ENCODE measurements around the gene CPA4.

The CPA4 gene

DNA sequence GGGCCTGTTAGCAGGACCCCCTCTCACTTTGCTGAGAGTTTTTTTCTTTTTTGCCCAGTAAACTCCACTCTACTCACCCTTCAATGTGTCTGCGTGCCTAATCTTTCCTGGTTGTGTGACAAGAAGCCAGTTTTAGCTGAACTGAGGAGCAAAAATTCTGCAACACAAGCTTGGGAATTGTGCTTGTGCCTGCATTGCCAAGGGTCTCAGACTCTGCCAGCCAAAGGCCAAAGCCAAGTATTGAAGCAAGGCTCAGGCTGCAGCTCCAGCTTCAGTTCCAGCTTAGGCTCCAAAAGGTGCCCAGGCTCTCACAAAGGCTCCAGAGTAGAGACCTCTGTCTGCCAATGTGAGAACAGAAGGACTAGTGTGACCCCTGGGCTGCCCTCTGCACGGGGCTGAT, 30.5 kb upstream of the CPA4 start:
- H3K36me3 Mint-ChIP-seq (ENCODE audit: low read depth): peaks cover 3% of the 10 kb centered on the region

GRCh38 chr7:130263130-130263529, 29.8 kb upstream of the CPA4 start:
- Mint-ChIP-seq H3K27me3 (ENCODE audit: low read depth) (no peaks in the 10 kb centered on the region), H3K9me3 (peaks cover 18% of the 10 kb centered on the region), H3K4me3 (no peak overlapping the region), H3K4me1 (peaks cover 44% of the 10 kb centered on the region), H3K27ac (peak overlapping the region; percentile 71 to 94 (median 78)), H3K36me3 (ENCODE audit: low read depth) (peaks cover under 1% of the 10 kb centered on the region)
- TF ChIP-seq, protein P1, sequence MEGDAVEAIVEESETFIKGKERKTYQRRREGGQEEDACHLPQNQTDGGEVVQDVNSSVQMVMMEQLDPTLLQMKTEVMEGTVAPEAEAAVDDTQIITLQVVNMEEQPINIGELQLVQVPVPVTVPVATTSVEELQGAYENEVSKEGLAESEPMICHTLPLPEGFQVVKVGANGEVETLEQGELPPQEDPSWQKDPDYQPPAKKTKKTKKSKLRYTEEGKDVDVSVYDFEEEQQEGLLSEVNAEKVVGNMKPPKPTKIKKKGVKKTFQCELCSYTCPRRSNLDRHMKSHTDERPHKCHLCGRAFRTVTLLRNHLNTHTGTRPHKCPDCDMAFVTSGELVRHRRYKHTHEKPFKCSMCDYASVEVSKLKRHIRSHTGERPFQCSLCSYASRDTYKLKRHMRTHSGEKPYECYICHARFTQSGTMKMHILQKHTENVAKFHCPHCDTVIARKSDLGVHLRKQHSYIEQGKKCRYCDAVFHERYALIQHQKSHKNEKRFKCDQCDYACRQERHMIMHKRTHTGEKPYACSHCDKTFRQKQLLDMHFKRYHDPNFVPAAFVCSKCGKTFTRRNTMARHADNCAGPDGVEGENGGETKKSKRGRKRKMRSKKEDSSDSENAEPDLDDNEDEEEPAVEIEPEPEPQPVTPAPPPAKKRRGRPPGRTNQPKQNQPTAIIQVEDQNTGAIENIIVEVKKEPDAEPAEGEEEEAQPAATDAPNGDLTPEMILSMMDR (IDR thresholded peaks at IDR 0.05; ENCODE audit: unreplicated experiment in 3 of 3): no peak

More for the DNA sequence above, 30.5 kb upstream of the CPA4 start:
- Mint-ChIP-seq H3K9me3 (peaks cover 22% of the 10 kb centered on the region), H3K27me3 (ENCODE audit: low read depth) (no peaks in the 10 kb centered on the region), H3K27ac (peak overlapping the region in 2 of 3 experiments; percentile 78 to 94), H3K4me1 (peaks cover 39% of the 10 kb centered on the region), H3K4me3 (no peak overlapping the region)
- TF ChIP-seq, protein P1 (IDR thresholded peaks at IDR 0.05; ENCODE audit: unreplicated experiment in 3 of 3): no peak

- Mint-ChIP-seq H3K27ac (peak within 1 kb of the TSS; percentile 35 to 78 (median 70)), H3K4me1 (peaks cover 51% of the 10 kb centered on the region), H3K36me3 (ENCODE audit: low read depth) (no peaks in the 10 kb centered on the region), H3K27me3 (ENCODE audit: low read depth) (no peaks in the 10 kb centered on the region), H3K9me3 (peaks cover 7% of the 10 kb centered on the region), H3K4me3 (no peak within 1 kb of the TSS)
- TF ChIP-seq, protein P1 (IDR thresholded peaks at IDR 0.05; ENCODE audit: unreplicated experiment in 3 of 3): no peak
Observed at GRCh38 chr7:130266258-130266960, 26.6 kb upstream of the CPA4 start, which contains the start of gene CPA2. CPA2 (plus strand) TSS chr7:130266863; CDS start chr7:130266882, 19 bp downstream.

DNA sequence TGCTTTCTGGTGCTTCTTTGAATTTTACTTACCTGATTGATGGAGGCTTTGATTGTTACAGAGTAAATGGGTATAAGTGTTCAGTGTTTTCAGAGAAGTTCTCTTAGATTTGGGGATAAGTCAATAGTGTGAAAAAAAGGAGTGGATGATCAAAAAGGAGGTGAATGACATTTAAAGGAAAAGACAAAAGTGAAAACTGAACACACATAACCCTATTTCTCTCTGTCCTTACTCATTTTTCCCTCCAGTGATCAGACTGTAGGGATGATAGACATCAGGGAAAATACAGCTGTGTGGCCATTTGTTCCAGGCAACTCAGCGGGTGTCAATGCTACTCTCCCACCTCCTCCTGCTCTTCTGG, 26.0 kb upstream of the CPA4 start:
- H3K4me3 Mint-ChIP-seq: no peak overlapping the region
- TF ChIP-seq, protein P1 (IDR thresholded peaks at IDR 0.05; ENCODE audit: unreplicated experiment in 3 of 3): no peak
- H3K36me3 Mint-ChIP-seq (ENCODE audit: low read depth): no peaks in the 10 kb centered on the region
- H3K27ac Mint-ChIP-seq: peak overlapping the region in 1 of 3 experiments; percentile 78
- no peaks in the 10 kb centered on the region for H3K27me3 Mint-ChIP-seq (ENCODE audit: low read depth)
- H3K9me3 Mint-ChIP-seq: peaks cover 7% of the 10 kb centered on the region
- peaks cover 56% of the 10 kb centered on the region for H3K4me1 Mint-ChIP-seq

DNA sequence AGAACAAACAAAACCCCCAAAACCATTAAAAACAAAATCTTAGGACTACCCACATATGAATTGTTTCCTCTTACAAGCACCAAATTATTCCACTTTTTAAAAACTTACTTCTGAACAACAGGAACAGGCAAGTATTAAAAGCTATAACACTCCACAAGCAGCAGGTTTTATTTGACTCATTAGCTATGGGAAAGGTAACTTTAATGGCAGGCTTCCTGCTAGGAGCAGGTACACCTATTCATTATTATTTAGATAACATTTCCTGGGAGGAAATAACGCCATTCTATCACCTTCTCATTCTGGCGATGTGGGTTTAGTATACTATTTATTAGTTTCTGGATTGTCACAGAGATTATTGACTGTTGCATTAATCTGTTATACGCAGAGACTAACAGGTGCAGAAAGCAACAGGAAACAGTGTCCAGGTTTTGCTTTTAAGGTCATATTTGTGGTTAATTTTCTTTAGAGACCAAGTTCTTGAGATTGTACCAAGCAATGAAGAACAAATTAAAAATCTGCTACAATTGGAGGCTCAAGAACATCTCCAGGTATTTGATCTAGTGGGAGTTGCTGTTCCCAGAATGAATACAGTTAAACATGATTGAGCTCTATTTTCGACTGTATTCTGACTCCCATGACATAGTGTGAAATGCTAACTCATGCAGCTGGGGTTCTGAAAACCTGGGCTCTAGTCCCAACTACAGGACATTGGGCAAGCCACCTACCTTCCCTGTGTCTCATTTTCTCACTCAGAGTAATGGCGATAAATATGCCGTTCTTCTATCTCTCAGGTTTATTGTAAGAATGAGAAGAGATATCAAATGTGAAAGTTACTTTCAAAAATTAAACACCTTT, 24.3 kb upstream of the CPA4 start:
- Mint-ChIP-seq H3K4me1 (peaks cover 60% of the 10 kb centered on the region), H3K36me3 (ENCODE audit: low read depth) (no peaks in the 10 kb centered on the region), H3K4me3 (no peak overlapping the region), H3K9me3 (no peaks in the 10 kb centered on the region), H3K27ac (peak overlapping the region in 1 of 3 experiments; percentile 61), H3K27me3 (ENCODE audit: low read depth) (no peaks in the 10 kb centered on the region)
- TF ChIP-seq, protein P1 (IDR thresholded peaks at IDR 0.05; ENCODE audit: unreplicated experiment in 3 of 3): no peak

All from nephron (organoid).